Suppressor macrophage (primary cell): ENCODE measurements around the gene SLC1A2.

Experiments
- DNase-seq, 4 experiments: peaks; one replicate each; pipeline ENCODE4 v3.0.0-alpha.2; 2020 to 2022
- total RNA-seq, 17 experiments: gene quantifications; one replicate each; lab custom pipeline; 2026; ENCODE audit warnings: mixed read lengths in 6 of 17, inconsistent platforms in 3 of 17; lab: John Stamatoyannopoulos, UW

SLC1A2 gene
- 0.05 to 167 (median 10.9) reads per million in 17 experiments for total RNA-seq

DNA sequence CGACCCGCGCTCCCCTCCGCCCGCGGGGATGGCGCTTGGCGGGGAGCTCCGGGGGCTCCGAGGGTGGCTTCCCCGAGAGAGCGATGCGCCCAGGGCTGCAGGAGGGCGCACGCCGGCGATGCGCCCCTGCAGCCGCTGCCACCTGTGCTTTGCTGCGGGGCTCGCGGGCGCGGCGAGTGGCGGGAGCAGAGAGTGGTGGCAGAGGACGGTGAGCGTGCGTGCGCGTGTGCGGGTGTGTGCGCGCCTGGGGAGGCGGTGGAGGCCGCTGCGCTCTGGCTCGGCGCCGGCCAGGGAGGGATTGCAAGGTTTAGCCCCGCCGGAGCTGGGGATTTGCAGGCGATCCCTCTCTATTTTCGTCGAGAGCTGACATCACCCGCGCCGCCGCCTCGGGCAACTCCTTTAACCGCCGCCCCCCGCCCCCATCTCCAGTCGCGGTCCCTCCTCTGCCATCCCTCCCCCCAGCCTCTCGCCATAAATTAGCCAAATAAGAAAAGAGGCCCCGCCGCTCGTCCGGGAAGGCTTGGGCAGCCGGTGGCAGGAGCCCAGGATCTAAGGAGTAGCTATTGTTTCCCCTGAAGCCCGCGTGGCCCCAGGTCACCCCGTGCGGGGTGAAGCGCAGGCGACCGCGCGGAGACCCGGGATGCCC is at the start of gene SLC1A2:
Gene SLC1A2 (minus strand): TSS at position 375 of the 646 bp plus-strand sequence. CDS start 592 bp downstream, outside the sequence.
- peak in 1 of 4 experiments; percentile 22 for DNase-seq

DNA sequence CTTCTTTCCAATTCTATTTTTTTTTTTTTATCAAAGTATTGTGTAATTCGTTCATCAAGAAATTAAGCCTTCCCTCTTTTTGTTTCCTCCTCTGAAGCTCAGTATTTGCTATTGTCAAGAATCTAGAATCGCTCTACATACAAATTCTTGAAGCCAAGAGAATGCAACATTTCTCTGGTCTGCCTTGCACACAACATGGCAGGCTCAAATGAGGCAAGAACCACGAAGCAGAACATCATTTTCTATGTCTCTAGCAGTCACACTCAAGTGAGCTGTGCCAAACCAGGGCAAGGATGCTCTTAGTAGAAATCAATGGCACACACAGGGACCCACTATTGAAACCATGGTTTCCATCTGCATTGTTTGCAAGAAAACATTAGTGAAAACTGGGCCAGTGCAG is 46.7 kb upstream of the SLC1A2 start:
- DNase-seq, result no peak

DNA sequence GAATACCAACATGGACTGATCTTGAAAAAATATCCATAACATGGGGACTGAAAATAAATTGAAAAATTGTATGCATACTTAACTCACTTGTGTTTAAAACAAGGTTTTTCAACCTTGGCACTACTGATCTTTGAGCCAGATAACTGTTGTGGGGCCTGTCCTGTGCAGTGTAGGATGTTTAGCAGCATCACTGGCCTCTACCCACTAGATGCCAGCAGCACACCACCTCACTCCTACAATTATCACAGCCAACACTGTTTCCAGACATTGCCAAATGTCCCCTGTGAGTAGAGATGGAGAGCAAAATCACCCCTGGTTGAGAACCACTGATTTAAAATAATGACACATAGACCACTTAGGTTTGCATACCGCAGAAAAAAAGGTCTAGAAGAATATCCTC is 45.0 kb upstream of the SLC1A2 start:
- DNase-seq, result no peak

DNA sequence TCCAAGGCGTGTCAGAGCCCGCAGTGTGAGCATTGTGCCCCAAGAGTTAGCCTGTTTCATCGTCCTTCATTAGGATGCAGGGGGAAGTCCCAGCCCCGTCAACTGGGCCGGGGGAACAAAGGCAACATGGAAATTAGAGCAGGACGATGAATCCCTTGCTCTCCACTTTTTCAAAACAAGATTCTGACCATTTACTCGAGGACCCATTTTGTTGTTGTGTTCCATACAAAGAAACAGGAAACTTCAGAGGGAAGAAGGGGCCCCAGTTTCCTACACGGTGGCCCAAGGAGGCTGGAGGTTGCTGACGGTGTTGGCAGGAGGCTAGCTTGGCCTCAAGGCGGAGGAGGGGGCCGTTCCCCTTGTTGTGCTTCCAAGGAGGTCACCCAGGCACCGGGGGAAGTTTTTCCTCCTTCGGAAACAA is 44.0 kb upstream of the SLC1A2 start:
- DNase-seq, result no peak

DNA sequence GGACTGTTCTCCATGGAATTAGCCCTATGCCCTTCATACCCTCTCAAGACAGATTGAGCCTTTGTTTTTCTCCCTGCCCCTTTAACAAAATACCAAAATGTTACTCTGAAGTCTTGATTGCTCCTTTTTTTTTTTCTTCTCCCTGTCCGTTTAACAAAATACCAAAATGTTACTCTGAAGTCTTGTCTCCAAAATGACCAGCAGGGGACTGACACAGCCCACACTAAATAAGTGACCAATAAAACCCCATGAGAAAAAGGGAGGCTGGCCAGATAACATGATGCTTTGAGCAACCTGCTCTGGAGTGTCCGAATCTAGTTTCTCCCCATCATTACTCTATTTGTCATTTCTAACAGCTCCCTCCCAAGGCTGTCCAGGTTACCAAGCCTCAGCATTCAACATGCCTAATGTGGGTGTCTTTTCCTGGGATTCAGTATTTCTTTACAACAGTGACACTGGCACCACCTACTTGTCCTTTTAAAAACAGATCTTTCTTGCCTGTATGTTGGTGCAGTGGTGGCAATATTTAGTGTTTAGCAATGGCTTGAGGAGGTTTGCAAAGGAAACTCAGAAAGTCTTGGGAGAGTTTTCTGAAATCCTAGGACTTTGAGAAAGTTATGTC is 42.7 kb upstream of the SLC1A2 start:
- DNase-seq, result no peak

DNA sequence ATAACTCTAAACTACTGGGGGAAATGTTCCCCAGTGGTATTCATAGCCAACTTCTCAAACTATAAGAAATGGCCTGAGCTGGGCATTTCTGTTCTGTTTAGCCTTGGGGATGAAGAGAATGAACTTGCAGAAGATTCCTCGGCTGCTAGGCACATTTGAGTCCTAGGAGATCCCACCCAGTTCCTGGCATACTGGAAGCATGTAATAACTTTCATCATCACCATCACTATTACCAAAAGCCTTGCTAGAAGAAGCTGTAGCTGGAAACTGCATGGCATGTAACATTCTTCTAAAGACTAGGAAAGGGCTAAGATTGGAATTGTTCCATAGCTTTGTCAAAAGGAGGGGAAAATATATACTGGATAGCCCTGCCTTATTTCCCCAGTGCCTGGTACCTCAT is 40.1 kb upstream of the SLC1A2 start:
- no peak for DNase-seq

DNA sequence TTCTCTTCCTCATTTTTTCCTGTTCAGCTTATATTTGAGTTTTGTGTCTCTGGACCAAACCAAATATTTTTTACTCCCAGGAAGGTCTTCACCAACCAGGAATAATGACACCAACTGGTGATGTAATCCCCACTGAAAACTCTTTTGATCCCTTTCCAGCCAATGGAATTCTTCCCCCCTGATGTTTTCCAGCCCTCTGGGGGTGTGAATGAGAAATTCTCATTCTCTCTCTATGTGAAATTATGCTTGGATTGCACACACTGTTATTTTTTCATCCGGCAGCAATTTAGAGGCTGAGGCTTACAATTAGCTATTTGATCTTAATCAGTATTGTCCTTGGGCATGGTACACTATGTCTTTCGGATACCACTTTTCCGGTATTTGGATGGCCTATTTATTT is 39.5 kb upstream of the SLC1A2 start:
- DNase-seq, result no peak

DNA sequence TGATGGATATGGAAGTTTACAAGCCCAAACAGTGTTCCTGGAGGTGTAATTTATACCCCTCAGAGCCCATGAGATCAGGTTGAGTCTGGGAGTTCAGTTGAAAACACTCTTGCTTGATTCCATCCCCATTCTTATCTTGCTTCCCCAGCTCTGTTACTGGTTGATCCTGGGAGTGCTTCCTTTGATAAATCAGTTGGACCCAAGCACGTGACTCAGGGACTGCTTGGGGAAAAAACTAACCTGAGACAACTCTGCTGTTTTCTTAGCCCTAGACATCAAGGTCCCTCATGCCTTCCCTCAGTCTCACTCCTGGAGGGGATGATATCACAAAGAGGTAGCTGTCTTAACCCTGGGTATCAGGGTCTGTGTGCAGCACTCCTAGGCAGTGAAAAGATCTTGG is 35.0 kb upstream of the SLC1A2 start:
- DNase-seq, result no peak

DNA sequence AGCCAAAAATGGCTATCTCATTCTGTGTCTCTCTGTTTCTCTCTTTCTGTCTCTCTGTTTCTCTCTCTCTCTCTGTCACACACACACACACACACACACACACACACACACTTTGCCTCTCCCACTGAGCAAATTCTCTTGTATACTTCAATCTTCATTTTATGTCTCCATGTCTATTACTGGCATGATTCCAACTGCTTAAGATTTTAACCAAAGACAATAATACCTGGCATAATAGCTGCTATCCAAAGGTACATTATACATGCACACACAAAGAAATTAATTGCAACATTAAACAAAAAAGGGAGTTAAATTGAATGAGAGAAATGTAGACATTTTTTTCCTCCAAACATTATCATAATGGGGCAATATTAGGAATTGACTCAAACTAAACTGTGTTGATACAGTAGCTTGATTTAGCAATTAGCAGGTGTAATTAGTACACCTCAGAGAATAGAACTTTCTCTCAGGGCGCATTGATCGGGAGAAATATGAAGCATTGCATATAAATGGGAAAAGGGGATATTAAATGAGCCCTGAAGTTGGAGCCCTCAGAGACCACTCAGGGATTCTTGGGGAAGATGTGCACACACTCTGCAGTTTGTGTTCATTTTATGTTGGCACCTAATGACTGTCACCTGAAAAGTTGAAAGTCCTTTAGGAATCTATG is 17.4 kb upstream of the SLC1A2 start:
- DNase-seq, result no peak

DNA sequence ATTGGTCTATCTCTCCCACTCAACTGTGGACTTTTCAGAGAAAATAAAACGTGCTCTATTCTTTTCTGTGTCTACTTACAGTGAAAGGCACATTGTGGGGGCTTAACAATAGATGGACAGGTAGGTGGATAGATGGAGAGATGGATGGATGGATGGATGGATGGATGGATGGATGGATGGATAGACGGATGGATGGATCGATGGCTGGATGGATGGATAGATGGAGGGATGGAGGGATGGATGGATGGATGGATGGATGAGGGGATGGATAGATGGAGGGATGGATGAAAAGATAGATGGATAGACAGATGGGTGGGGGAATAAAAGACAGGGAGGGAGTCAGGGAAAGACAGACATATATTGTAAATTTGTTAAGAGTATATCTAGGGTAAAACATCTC is 14.2 kb upstream of the SLC1A2 start:
- no peak for DNase-seq

DNA sequence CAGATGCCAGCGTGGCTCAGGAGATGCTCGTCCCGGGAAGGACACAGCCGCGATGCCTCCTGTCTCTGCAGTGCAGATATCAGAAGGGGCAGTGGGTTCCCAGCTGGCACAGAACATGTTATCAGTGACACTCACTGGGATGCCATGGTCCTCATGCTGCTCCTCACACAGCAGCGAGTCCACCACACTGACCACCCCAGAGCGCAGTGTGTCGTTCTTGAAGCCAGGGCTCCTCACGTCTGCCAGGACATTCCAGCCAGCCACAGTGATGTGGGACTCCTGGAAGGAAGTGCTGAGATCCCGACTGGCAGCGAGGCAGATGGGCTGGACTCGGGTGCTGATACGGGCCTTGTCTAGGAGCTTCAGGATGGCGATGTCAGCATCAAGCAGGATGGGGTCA is 13.1 kb upstream of the SLC1A2 start:
- no peak for DNase-seq

DNA sequence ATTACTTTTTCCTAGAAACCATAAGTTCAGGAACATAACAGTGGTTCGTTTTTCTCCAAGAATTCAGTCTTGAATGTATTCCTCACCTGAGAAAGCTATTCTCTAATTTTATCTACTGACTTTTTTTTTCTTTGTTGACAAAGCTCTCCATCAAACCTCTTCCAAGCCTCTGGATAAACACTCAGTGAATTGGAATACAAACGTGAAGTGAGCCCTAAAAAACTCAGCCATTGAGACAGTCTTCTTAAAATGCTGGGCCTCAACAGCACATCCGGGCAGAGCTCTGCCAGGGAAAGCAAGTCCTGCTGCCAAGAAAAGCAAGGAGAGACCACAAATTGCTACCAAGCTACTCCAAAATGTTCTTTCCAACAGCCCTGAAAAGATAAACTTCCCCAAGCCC is 7.7 kb upstream of the SLC1A2 start:
- no peak for DNase-seq

DNA sequence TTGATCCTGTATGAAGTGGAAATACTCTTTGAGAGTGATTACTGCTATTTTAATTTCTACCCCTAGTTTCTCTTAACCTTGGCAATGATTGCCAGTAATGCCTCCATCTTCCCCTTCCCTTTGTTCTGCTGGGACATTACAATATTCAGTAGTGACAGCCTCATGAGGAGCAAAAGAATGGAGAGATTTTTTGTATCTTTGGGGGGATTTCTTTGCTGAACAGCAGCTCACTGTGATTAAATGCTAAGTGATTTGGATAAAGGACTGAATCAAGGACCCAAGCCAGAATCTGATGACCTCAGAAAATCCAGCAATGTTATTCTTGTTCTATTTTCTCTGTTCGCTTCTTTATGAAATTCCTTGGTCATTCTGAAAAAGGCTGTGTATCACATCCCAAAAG is 7.0 kb upstream of the SLC1A2 start:
- DNase-seq, result no peak

DNA sequence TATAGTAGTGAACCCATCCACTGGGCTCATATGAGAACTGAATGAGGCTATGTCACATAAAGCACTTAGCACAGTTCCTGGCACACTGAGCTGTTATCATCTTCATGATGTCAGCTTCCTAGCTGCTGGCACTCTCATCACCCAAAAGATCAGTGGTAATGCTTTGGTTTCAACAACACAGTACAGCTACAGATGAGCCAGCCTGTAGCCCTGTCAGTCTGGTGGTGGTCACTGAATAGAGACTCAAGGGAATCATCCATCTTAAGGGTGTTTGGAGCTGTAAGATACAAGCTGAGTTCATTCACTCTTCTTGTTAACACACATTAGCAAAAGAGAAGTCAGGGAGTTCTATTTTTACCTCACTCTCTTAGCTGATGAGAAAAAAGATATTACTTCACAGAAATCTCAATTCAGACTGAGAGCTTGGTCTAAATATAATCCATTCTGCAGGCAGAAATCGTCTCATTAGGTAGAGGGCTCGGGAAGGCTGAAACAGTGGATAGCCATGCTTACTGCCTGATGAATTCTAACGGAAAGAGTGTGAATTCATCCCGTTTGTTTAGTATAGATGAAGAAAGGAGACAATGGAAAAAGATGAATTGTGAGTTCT is 6.3 kb upstream of the SLC1A2 start:
- no peak for DNase-seq

DNA sequence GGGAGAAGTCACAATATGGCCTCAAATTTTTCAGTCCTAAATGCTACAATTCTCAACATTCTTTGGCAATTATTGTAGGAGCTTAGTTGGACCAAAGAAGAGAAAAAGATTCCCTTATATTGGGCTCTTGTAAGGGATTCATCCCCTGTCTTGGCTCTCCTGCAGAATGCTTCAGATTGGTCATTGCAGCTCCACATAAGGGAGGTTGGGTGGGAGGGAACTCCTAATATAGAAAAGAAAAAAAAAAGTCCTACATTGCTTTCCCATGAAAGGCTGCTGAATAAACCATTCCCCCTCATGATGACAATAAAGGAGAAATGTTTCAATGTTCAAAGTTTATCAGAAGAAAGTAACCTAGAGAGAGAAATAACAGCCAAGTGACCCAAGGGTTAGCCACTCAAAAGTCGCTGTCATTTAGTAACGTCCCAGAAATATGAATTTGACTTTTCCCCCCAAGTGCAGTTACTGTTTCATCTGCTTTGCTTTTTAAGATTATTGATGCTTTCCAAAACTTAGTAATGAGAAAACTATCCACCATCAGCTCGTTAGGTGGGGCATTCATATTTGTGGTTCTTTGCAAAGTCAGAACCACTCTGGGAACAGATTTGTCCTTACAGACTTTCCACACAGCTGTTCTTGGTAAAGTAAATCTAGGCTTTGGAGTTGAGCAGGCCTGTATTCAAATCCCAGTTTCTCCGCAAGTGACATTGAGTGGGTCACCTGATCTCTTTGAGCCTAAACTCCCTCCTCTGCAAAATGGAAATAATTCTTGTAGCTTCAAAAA is 5.0 kb upstream of the SLC1A2 start:
- no peak for DNase-seq

DNA sequence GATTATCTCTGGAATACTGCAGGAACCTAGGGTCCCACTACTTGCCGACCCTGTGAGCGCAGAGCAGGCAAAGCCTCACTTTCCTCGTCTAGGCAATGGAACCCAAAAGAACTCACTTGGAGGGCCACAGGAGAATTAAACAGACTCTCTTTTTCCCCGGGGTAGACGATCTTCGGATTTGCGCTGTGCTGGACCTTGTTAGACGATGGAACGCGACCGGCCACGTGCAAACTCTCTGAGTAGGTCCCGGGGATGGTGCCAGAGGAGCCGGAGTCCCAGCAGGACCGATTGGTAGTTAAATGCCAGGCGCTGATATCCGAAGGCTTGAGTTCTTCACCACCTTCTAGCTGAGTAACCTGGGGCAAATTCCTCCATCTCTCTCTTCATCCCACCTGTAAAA is 1.0 kb upstream of the SLC1A2 start:
- no peak for DNase-seq

DNA sequence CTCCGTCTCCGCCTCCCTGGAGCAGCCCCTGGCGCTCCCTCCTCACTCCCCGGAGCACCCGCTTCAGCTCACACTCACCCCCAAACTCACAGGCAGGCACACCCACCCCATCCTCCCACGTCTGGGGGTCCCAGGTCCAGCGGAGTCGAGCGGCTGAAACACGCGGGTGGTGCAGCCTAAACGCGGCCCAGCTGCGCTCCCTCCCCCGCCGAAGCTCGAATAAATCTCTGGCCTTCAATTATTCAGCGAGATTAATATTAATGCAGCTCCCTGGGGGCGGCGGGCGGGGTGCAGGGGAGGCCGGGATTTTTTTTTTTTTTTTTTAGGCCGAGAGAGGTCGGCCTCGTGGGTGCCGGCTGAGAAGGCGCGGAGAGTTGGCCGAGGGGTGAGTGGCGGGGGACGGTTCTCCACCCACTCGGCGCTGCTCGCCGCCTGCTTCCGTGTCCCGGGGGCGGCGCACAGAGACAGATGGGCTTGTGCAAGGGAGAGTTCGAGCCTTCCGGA is 524 bp upstream of the SLC1A2 start:
- peak in 2 of 4 experiments; percentile 15 to 26 for DNase-seq

DNA sequence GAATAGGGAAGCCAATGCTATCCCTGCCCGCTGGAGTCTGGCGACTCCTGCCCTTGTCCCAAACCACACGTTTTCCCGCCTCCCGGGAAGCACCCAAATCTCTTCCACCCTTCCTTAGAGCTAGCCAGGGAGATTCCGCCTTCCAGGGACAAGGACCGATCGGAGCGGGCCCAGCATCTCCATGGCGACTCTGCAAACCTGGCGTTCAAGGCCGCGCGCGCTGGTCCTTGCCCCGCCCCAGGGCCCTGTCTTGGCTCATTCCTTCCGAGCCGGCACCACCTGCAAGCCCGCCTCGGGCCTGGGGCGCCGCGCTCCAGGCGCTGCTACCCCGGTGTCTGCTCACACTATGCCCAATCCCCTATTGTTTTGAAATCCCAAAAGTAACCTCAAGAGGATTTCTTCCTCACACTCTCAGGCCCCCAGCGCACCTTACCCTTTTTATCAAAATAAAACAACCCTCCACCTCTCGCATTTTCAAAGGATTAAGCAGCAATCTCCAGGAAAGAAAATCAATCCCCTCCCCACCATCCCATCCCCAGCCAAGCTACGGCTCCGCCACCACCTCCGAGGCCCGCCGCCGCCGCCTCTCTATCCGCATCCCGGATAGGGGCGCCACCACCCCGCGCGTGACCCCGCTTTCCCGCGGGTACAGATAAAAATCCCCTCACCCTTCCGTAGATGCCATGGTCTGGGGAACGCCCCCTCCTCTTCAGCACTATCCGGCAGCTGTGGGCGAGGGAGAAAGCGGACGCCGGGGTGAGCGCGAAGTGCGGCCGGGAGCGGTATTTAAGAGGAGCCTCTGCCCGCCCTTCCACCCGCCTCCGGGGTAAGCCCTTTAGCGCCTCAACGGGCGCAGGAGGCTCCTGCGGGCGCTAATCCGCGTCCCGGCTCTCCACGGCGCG is 825 bp downstream of the SLC1A2 start:
- peak in 3 of 4 experiments; percentile 10 to 41 (median 14) for DNase-seq

DNA sequence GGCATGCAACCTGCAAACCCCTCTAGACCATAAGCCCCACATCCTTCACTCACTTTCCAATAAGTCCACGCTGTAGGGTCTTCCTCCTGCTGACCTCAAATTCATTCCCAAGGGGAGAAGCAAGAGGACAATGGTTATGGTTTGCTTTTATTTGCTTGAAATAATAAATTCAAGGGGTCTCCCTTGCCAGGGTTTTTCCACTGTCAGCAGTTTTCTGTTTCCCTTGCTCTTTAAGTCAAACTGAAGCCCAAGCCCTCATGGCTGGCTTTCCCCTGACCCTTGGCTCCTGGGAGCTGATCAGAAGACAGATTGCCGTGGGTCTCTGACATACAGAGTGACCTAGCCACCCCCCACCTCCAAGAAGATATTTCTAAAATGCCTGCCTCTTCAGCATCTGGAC is 3.9 kb downstream of the SLC1A2 start:
- no peak for DNase-seq

DNA sequence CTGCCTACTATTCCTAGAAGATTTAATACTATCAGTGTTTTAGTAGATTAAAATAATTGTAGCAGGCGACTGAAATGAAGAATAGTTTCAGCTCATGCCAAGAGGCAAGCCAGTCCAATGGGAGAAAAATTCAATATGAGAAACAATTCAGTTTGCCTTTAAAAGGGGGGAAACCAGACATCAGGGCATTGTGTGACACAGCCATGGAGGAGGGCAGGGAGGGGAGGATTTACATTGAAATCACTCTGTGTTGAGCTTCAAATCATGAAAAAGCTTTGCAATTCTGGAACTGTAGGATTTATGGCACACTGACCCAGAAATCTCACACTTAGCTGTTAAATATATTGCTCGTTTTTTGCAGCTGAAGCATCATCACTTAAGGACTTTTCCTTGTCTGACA is 4.6 kb downstream of the SLC1A2 start:
- no peak for DNase-seq

DNA sequence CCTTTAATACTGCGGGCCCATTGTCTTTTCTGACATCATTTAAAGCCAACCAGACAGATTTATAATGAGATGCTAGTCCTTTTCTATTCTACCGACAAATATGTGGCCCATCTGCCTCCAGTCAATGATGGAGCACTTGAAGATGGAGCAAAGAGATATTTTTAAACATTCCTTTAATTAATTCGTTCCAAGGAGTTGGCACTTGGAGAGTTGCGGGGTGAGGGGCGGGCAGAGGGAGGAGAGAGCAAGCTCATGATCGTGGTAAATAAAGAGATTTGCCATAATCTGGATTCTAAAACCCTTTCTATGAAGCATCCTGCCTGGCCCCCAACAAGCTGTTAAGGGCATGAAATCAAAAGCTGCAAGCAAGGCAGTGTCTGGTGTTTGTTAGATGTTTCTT is 5.0 kb downstream of the SLC1A2 start:
- no peak for DNase-seq

DNA sequence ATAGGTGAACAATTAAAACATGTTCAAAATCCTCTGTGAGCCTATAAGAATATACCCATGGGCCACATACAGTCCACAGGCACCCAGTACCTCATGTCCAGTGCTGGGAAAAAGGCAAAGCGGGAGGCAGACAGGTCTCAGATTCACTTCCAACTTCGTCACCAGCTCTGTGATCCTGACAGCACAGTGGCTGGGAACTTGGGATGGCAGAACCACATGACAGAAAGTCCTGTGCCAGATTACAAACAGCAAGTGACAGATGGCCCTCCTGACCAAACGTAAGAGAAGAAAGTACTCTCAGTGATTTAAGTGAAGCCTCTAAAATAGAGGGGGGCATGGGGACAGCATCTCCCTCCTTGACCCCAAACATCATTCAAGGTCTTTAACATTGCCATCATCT is 5.8 kb downstream of the SLC1A2 start:
- DNase-seq, result no peak
